Ramos (cell line): ENCODE data around the gene UBA1.

Source experiments
- in situ Hi-C: fragments of 300-500 bp; cut with MboI; formaldehyde crosslinking; loops from one replicate; pipeline ENCODE4 v1.14.3; 2022; ENCODE audit warnings: low sequenced_read_pairs; ENCODE audit not compliant: unreplicated experiment

UBA1 gene

DNA sequence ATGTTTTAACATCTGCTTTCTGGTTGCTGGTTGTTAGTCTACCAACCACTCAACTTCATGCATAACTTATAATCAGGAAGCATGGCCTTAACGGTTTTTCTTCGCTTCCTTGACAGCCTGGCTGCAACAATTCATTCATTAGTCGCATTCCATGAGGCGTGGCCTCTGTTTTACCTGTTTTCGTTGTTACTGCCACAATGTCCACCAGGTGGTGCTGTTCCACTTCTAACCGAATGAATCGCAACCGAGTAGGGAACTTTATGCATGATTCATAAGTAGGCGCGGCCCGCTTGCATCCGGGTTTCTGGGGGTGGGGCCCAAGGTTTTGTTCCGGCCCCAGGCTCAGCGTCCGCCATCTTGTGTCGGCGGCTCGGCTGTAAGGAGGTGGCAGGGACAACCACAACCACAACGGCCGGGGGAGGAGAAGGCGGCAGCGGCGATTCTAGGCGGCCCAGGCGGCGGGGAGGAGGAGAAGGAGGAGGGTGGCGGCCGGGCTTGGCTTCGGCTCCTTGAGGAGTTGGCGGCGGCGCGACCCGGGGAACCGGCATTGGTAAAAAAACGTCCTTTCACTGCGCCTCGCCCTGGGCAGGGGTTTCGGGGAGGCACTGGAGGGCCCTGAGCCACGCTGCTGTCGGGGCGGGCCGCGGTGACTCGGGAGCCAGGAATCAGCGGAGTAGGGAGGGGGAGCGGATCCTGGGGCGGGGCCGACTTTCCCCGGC, at the start of gene UBA1:
Gene UBA1, plus strand, starts transcription at position 355 of the 719 bp plus-strand sequence. CDS start 4,974 bp downstream, outside the sequence.
- in situ Hi-C loops, result loop anchor here (10.0 kb wide), 1 partner anchor 171 kb away; no protein-coding TSS in a partner anchor

DNA sequence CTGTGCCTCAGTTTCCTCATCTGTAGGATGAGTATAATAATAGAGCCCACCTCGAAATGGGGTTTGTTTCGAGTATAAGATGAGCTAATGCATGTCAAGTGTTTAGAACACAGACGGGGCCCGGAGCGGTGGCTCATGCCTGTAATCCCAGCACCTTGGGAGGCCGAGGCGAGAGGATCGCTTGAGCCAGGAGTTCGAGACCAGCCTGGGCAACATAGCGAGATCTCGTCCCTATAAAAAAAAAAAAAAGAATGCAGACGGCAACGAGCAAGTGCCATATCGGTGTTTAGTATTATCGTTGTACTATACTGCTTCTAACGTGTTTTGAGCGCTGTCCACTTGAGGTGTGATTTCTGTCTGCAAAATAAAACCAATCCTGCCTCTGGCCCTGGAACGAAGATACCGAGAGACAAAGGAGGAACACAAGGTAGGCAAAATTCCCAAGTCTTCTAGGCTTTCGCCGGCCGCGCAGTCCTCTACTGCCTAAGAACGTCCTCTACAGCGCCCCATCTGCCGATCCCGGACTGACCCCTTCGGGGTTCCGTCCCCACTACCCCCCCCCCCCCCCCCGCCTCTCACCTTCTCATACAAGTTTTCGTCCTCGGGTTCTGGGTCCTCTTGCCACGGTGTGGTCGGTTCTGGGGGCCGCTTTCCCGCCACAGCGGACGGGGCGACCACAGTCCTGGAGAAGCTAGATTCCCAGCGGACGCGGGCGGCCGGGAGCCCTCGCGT, 49.6 kb upstream of the UBA1 start:
- in situ Hi-C loops, result no loop called here

DNA sequence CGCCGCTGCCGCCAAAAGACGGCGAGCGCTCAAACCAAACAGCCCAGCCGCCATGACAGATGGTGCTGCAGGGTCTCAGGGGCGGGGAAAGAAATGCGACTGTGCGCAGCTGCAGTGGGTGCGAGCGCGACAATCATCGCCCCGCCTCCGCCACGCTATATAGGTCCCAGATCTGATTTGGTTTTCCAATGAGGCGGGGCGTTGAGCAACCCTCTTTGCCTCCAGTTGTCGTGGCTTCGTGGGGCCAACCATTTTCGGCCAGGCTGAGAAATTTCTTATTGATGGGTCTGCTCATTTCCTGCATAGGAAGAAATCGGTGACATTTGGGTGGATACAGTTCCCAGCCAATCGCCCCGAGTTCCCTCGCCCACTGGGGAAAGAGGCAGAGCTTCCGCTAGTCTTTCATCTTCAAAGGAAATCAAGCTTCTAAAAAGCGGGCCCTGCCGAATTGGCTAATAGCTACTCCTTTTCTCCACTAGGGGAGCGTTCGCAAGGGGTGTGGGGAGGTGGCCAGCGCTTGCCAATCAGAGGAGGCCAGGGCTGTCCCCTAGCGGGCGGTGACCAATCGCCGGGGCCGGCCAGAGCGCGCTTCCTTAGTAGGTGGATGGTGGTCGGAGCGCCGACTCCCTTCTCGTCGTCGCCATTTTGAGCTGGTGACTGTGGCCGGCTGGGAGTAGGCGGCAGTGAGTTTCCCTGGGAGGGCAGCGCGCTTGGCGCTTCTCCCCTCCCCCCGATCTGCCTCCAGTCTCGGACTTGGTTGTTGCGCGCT, 48.8 kb upstream of the UBA1 start, which contains the start of the genes NDUFB11 and RBM10:
Gene NDUFB11, minus strand, starts transcription at position 77 of the 769 bp plus-strand sequence. Its CDS starts 23 bp downstream, at position 54.
Gene RBM10, plus strand, starts transcription at position 596 of the 769 bp plus-strand sequence. CDS start 2,261 bp downstream, outside the sequence.
- in situ Hi-C loops, result no loop called here

DNA sequence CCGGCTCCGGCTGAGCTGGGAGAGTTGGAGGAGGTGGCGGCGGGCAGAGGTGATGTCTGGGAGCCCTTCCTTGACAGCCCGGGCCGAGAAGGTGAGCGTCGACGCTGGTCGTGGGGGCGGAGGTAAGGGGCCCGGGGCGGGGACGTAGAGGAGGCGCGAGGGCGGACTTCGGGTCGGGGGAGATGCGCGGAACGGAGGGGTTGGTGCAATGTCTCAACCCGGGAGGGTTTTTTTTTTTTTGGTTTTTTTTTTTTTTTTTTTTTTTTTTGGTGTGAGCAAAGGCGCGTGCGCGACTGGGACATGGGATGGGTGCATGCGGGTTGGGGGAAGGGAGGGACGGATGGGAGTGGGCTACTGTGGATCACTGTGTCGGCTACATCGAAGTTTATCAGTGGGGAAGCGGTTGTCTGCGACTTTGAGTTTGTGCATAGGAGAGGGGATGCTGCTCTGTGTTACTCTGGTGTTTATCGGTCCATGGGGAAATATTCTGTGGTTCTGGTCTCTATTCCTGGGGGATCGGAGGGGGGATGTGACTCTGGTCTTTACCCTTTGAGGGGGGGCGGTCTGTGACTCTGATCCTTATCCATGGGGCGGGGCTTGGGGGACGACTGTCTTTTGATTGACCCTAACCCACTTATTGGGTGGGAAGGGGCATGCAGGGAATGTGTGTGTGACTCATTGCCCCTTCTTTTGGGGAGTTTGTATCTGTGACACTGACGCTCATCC, 48.1 kb upstream of the UBA1 start:
- in situ Hi-C loops, result no loop called here

DNA sequence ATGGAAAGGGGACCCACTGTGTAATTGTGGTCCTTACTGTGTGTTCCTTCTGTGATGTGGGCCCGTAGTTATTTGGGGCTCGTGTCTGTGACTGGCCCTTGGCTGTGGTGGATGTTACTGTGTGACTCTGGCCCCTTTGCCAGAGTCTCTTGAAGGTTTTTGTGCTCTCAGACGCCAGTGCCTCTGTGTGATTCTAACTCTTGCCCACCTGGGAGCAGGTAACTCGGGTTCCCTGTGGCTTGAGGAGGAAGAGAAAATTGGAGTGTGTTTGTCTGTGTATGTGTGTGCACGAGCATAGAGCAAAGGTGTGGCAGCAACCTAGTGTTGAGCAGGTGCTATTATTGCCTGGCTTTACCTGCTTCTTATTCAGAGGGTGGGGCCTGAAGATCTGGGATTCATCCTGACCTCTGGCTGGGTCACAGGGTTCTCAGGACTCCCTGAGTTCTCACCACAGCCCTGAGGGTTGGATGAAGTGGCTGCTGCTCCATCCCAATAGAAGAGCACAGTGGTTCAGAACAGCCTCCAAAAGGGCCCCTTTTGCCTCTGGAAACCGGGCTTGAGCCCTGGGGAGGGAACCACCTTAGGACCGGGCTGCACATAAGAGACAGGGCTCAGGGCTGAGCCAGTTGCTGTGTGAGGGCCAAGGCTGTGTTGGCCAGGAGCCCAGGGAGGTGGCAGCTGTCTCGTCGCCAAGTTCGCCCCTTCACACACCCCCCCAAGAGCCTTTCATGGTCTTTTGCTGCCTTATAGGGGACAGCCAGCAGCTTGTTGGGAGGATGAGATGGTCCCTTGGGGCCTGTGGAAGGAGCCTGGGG, 47.3 kb upstream of the UBA1 start:
- in situ Hi-C loops, result no loop called here

DNA sequence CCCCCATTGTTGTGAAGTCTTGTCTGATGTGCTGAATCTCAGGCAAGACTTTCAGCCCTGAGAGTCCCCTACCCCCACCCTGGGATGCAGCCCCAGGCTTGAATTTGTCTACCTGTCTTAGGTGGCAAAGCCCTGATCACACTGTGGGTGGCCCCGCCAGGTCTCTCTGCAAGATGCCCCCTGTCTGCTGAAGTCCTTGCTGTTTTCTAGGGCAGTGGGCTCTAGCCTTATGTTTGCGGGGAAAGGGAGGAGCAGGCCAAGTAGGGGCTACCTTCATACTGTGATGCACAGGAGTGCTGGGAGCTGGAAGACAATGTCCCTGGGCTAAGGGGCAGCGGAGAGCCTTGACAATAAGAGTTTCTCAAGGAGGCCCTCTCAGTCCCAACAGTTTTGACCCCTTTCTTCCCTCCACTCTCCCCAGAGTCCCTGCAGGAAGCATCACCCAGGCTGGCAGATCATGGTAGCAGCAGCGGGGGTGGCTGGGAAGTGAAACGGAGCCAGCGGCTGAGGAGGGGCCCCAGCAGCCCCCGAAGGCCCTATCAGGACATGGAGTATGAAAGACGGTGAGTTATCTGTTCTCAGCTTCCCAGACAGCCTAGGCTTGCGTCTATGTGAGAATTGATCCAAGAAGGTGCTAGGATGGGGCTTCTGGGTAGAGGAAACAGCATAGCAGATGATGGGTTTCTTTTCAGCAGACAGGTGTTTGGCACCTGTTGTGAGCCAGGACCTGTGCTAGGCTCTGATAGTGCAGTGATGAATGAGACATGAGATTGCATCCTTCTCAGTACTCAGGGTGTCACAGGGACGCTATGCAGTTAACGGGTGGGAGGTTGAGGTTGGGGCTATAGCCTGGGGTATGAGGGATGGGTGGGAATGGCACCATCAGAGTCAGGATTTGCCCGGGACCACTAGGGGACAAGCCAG, 46.4 kb upstream of the UBA1 start:
- in situ Hi-C loops, result no loop called here

DNA sequence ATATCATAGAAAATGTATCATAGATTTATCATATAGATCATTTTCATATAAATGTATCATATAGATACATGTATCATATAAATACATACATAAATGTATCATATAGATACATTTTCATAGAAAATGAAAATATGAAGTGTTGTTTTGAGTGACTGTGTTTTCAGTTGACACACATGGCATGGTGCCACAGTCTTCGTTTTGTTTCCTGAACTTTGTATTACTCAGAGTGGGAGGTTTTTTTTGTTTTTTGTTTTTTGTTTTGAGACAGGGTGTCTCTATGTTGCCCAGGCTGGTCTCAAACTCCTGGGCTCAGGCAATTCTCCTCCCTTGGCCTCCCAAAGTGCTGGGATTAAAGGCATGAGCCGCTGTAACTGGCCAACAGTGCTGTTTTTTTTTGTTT, 44.7 kb upstream of the UBA1 start:
- in situ Hi-C loops, result no loop called here

DNA sequence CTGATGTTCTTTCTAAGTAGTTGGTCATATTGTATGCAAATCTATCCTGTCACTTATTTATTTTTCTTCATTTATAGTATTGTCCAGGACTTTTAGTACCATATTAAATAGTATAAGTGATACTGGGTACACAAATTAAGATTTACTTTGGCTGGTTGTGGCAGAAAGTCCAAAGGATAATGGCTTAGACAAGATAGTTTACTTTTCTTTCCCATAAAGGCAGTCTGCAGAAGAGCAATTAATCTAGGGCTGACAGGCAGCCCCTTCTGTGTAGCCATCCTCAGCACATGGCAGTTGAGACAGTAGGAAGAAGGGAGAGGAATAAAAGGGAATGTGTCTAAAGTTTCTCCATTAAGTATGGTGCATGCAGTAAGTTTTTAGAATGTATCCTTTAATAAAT, 42.2 kb upstream of the UBA1 start:
- in situ Hi-C loops, result no loop called here

DNA sequence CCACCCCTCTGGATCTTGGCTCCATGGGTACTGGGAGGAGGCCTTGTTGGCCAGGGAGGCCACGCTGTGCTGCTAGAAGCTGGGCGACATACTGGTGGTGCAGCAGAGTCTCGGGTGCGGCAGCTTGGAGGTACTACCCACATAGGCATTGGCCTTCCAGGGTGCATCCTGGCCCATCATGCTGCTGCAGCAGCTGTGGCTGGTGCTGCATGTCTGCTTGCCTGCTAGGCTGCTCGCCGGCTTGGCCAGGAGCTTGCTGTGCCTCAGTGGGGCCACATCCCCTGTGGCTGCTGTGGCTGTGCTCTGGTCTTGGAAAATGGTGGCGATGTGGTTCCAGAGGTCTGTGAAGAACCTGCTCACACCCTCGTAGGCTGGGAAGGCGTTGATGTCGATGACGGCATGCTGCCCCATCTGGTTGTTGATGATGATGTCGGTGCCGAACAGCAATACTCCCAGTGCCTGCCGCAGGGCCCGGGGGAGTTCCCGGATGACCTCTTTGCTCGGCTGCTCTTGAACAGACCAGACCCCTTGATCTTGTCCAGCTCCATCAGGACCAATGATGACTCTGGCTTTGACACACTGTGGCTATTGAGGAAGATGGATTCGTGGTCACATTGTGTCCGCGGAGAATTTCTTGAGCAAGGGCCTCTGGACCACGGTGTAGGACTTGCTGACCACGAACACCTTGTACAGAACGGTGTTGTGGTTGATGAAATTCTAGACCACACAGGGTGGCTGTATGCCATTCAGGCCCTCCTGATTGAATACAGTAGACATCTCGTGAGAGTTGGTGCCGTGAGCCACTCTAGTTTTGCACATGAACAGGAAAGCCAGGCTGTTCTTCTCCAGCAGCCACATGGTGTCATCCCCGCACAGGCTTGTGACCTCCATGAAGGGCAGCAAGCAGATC, 36.8 kb upstream of the UBA1 start:
- in situ Hi-C loops, result no loop called here

DNA sequence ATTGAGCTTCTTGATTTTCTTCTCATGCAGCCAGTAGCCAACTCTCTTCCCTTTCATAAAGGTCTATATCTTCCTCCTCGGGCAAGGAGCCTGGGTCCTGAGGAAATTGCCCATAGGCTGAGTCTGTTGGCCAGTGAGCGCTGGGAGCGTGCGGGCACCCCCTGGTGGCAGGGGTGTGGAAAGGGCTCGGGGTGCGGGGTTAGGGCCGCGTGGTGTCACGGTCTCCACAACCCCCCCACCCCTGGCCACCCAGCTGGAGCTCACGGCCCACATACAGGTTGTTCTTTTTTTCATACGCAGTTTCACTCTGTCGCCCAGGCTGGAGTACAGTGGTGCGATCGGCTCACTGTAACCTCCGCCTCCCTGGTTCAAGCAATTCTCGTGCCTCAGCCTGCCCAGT, 35.5 kb upstream of the UBA1 start:
- in situ Hi-C loops, result no loop called here

DNA sequence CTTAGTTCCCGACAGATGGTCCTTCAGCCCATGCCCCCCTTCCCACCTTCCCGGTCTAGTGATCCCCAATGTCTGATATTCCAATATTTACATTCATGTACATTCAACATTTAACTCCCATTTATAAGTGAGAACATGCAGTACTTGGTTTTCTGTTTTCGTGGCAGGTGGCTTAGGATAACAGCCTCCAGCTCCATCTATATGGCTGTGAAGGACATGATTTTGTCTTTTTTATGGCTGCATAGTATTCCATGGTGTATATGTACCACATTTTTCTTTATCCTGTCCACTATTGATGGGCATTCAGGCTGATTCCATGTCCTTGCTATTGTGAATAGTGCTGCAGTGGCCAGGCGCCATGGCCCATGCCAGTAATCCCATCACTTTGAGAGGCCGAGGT, 34.8 kb upstream of the UBA1 start:
- in situ Hi-C loops, result no loop called here

DNA sequence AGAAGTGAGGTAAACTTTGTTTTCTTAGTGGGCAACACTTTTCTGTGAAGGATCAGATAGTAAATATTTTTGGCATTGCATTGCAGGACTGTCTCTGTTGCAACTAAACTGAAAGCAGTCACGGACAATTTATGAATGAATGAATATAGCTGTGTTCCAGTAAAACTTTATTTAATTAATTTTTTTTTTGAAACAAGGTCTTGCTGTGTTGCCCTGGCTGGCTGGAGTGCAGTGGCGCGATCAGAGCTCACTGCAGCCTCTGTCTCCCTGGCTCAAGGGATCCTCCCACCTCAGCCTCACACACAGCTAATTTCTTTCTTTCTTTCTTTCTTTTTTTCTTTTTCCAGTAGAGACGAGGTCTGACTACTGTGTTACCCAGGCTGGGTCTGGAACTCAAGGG, 32.8 kb upstream of the UBA1 start:
- in situ Hi-C loops, result no loop called here

DNA sequence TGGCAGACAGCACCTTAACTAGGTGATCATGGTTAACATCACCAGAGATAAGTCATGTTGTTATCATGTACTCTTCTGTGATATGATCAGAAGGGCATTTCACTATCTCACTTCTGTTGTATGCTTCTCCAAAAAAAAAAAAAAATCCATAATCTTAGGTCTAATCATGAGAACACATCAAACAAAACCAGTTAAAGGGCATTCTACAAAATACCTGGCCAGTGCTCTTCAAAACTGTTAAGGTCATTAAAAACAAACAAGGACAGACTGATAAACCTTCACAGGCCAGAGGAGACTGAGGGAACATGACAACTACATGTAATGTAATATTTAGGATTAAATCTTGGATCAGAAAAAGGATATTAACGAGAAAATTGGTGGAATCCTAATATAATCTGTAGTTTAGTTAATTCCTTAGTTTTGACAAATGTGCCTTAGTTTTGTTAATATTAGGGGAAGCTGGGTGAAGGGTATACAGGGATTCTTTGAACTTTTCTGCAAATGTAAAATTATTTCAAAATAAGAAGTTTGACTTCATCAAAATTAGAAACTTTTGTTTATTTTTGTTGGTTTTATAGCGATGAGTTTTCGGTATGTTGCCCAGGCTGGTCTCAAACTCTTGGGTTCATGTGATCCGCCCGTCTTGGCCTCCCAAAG, 30.6 kb upstream of the UBA1 start:
- in situ Hi-C loops, result no loop called here

DNA sequence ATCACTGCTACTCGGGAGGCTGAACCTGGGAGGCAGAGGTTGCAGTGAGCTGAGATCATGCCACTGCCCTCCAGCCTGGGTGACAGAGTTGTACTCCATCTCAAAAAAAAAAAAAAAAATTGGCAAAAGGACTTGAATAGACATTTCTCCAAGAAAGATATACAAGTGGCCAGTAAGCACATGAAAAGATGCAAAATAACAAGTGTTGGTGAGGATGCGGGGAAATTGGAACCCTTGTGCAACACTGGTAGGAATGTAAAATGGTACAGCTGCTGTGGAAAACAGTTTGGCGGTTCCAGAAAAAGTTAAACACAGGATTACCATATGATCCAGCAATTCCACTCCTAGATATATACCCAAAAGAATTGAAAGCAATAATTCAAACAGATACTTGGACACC, 29.2 kb upstream of the UBA1 start:
- in situ Hi-C loops, result no loop called here

DNA sequence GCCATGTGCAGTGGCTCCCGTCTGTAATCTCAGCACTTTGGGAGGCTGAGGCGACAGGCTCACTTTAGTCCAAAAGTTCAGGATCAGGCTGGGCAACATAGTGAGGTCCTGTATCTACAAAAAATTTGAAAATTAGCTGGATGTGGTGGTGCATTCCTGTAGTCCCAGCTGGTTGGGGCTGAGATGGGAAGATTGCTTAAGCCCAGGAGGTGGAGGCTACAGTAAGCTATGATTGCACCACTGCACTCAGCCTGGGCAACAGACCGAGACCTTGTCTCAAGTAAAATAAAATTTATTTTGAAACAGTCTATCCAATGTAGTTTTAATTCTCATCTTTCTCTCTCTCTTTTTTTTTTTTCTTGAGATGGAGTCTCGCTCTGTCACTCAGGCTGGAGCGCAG, 27.5 kb upstream of the UBA1 start:
- in situ Hi-C loops, result no loop called here

DNA sequence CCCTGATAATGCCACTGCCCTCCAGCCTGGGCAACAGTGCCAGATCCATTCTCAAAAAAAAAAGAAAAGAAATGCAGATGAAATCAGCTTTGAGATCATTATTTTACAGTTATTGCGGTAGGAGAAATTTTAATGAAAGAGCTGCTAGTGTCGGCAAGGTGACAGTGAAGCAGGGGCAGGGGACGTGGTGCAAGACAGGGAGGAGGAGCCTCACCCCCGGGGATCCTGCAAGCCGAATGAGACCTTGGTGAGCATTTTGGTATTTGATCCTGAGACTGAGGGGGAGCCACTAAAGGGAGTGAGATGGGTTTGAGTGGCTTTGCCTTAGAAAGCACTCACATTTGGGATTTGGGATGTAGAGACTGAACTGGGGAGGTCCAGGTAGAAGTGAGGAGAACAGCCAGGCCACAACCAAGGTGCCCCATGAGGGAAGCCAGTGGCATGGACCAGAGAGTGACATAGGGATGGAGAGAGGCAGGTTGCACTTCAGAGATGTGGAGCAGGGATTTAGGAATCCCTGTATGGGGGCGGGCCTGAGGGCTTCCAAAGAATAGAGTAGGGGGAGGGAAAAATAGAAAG, 25.0 kb upstream of the UBA1 start:
- in situ Hi-C loops, result no loop called here
